ENCODE measurements around the gene AGPS.

Gene AGPS

DNA sequence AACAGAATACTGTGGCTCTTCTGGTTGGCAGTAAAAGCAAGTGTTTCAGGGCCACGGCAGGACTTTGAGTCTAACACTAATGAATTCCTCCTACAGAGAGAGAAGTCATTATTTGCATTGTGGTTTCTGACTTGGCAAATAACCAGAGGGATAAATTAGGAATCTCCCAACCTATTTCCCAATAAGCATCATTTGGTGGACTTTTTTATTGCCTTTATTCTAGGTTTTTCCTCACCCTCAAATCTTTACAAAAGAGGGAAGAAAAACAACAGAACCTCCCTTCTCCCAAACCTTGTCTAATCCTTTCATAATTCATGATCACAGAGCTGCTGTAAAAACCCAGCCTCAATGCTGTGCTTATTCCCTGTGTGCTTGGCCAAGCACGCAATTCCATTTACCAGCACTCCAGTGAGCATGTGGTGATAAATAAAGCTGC is 179.7 kb downstream of the AGPS start:
- Histone ChIP-seq H3K4me3 (ENCODE audit: low read depth, low read length) (no peak overlapping the region), H3K36me3 (ENCODE audit: control insufficient read depth in 2 of 2, insufficient read depth in 1 of 2, low read length in 2 of 2) (no peaks in the 10 kb centered on the region), H3K9me3 (ENCODE audit: control insufficient read depth, insufficient read depth, low read depth, low read length) (no peaks in the 10 kb centered on the region), H3K27ac (ENCODE audit: extremely low read depth, low read depth, low read length) (peak overlapping the region; percentile 42; the same call in 1 of the 2 replicates), H3K4me1 (ENCODE audit: control insufficient read depth, insufficient read depth, low read length) (peaks cover 11% of the 10 kb centered on the region)
- POLR2A ChIA-PET = no interaction called here
- CTCF ChIA-PET = interaction anchor here (0.7 to 0.9 kb wide), 3 partner anchors 32 to 191 kb away, joined by 3 to 8 read pairs (median 3); no protein-coding TSS in a partner anchor
- TF ChIP-seq ZNF596 (tag by site-specific recombination; IDR thresholded peaks at IDR 0.05) (0 out of 2 replicates have a peak, but pooled peaks have one; percentile 3), ZNF776 (tag by site-specific recombination; IDR thresholded peaks at IDR 0.05; ENCODE audit: borderline replicate concordance) (no peak), SCRT2 (tag by site-specific recombination; IDR thresholded peaks at IDR 0.05) (no peak), ZNF423 (tag by site-specific recombination; IDR thresholded peaks at IDR 0.05) (no peak), PRDM6 (tag by site-specific recombination; IDR thresholded peaks at IDR 0.05) (peak; percentile 95), ZNF302 (tag by site-specific recombination; IDR thresholded peaks at IDR 0.05; ENCODE audit: low read depth) (no peak), ZNF624 (tag by site-specific recombination; IDR thresholded peaks at IDR 0.05) (no peak), ZBTB1 (tag by site-specific recombination; IDR thresholded peaks at IDR 0.05) (no peak), ZNF48 (tag by site-specific recombination; IDR thresholded peaks at IDR 0.05) (no peak), ZNF132 (tag by site-specific recombination; IDR thresholded peaks at IDR 0.05; ENCODE audit: borderline replicate concordance) (no peak), RBAK (tag by site-specific recombination; IDR thresholded peaks at IDR 0.05) (no peak), TRIM28 (IDR thresholded peaks at IDR 0.05; ENCODE audit: borderline replicate concordance, low read length) (no peak), ZNF549 (tag by site-specific recombination; IDR thresholded peaks at IDR 0.05) (no peak), ZNF585B (tag by site-specific recombination; IDR thresholded peaks at IDR 0.05) (no peak), ZNF350 (tag by site-specific recombination; IDR thresholded peaks at IDR 0.05) (no peak), FEZF1 (tag by site-specific recombination; IDR thresholded peaks at IDR 0.05) (peak; percentile 54), KLF10 (tag by site-specific recombination; IDR thresholded peaks at IDR 0.05) (no peak), ZNF112 (tag by site-specific recombination; IDR thresholded peaks at IDR 0.05) (no peak), ZNF23 (tag by site-specific recombination; IDR thresholded peaks at IDR 0.05; ENCODE audit: borderline replicate concordance) (no peak), ZNF843 (tag by site-specific recombination; IDR thresholded peaks at IDR 0.05) (0 out of 2 replicates have a peak, but pooled peaks have one; percentile 56), SALL2 (tag by site-specific recombination; IDR thresholded peaks at IDR 0.05; ENCODE audit: borderline replicate concordance) (no peak), TSHZ1 (tag by site-specific recombination; IDR thresholded peaks at IDR 0.05; ENCODE audit: borderline replicate concordance) (no peak), MZF1 (tag by site-specific recombination; IDR thresholded peaks at IDR 0.05; ENCODE audit: borderline replicate concordance) (no peak), ZNF324 (tag by site-specific recombination; IDR thresholded peaks at IDR 0.05) (no peak), ZNF473 (tag by site-specific recombination; IDR thresholded peaks at IDR 0.05) (no peak), ZBTB8A (tag by site-specific recombination; IDR thresholded peaks at IDR 0.05) (peak; percentile 35; the same call in 1 of the 2 replicates), ZNF366 (tag by site-specific recombination; conservative IDR thresholded peaks at IDR 0.05) (peak; percentile 44; the same call in 1 of the 2 replicates), TCF7L2 (IDR thresholded peaks at IDR 0.05; ENCODE audit: borderline replicate concordance, low read depth, low read length) (no peak), ZNF341 (tag by site-specific recombination; IDR thresholded peaks at IDR 0.05; ENCODE audit: low read depth) (peak; percentile 50; the same call in 1 of the 2 replicates)
- TF ChIP-seq, protein P1, sequence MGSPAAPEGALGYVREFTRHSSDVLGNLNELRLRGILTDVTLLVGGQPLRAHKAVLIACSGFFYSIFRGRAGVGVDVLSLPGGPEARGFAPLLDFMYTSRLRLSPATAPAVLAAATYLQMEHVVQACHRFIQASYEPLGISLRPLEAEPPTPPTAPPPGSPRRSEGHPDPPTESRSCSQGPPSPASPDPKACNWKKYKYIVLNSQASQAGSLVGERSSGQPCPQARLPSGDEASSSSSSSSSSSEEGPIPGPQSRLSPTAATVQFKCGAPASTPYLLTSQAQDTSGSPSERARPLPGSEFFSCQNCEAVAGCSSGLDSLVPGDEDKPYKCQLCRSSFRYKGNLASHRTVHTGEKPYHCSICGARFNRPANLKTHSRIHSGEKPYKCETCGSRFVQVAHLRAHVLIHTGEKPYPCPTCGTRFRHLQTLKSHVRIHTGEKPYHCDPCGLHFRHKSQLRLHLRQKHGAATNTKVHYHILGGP (tag by site-specific recombination; IDR thresholded peaks at IDR 0.05) = no peak
- TF ChIP-seq, protein P2, sequence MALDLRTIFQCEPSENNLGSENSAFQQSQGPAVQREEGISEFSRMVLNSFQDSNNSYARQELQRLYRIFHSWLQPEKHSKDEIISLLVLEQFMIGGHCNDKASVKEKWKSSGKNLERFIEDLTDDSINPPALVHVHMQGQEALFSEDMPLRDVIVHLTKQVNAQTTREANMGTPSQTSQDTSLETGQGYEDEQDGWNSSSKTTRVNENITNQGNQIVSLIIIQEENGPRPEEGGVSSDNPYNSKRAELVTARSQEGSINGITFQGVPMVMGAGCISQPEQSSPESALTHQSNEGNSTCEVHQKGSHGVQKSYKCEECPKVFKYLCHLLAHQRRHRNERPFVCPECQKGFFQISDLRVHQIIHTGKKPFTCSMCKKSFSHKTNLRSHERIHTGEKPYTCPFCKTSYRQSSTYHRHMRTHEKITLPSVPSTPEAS (tag by site-specific recombination; IDR thresholded peaks at IDR 0.05) = no peak
- TF ChIP-seq, protein P3, sequence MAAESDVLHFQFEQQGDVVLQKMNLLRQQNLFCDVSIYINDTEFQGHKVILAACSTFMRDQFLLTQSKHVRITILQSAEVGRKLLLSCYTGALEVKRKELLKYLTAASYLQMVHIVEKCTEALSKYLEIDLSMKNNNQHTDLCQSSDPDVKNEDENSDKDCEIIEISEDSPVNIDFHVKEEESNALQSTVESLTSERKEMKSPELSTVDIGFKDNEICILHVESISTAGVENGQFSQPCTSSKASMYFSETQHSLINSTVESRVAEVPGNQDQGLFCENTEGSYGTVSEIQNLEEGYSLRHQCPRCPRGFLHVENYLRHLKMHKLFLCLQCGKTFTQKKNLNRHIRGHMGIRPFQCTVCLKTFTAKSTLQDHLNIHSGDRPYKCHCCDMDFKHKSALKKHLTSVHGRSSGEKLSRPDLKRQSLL (tag by site-specific recombination; IDR thresholded peaks at IDR 0.05) = no peak

Measured in HEK293 (cell line).